NCI-H460 (cell line): ENCODE data around the gene NSG1. TPM values are rescaled to one million over a fixed set of nuclear protein-coding genes. Genes with fewer than 3 reads are reported as not detected.
"Not testable (repeated sequence)": the region's sequence is repeated elsewhere in the genome, so short reads cannot be mapped to it uniquely, and the experiment has no call there.

Experiments
- DNase-seq: peaks from one replicate; pipeline ENCODE4 v3.0.0-alpha.2; 2016; ENCODE audit warnings: low read depth; ENCODE audit errors: extremely low read depth
- polyA plus RNA-seq: library from polyadenylated mRNA; depleted of rRNA; stranded (reverse); fragments of >200 nt; gene quantifications from 2 replicates; pipeline ENCODE4 v1.2.3, GENCODE V29; 2014; cell fraction: nucleus; rRNA removed
- total RNA-seq: library from RNA; depleted of rRNA; stranded (reverse); fragments of >200 nt; shearing (Covaris generic); gene quantifications from 2 replicates; pipeline ENCODE4 v1.2.3, GENCODE V29; 2014; rRNA removed

NSG1 gene, protein sequence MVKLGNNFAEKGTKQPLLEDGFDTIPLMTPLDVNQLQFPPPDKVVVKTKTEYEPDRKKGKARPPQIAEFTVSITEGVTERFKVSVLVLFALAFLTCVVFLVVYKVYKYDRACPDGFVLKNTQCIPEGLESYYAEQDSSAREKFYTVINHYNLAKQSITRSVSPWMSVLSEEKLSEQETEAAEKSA
- total RNA-seq: 0.20 TPM in 1 of 2 replicates, not detected in the other
- polyA plus RNA-seq: 0.24 TPM in 1 of 2 replicates, not detected in the other

DNA sequence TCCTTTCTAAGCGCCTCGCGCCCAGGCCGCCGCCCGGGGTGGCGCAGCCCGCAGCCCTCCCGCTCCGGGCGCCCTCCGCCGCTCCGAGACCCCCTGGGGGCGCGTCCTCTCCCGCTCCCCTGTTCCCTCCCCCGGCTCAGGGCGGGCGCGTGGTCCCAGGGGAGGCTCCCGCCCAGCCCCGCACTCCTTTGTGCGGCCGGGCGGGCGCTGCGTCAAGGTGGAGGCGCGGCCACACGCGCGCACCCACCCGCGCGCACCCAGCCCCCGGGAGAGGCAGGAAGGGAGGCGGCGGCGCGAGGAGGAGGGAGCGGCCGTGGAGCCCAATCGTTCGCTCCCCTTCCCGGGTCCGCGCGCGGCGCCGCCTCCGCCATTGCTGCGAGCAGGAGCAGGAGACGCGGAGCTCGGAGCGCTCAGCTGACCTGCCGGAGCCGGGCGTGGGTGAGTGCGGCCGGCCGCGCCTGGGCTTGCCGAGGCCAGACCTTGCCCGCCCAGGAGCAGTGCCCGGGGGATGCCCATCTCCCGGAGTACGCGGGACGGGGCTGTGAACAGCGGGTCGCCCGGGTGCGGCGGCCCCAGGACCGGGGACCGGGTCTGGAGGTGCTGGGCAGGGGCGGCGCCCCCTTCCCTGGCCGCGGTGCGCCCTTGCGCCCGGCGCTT is at the start of gene NSG1:
NSG1 (plus strand) TSS at position 367 of the 657 bp plus-strand sequence. CDS start 528 bp downstream, outside the sequence.
- no peak for DNase-seq

DNA sequence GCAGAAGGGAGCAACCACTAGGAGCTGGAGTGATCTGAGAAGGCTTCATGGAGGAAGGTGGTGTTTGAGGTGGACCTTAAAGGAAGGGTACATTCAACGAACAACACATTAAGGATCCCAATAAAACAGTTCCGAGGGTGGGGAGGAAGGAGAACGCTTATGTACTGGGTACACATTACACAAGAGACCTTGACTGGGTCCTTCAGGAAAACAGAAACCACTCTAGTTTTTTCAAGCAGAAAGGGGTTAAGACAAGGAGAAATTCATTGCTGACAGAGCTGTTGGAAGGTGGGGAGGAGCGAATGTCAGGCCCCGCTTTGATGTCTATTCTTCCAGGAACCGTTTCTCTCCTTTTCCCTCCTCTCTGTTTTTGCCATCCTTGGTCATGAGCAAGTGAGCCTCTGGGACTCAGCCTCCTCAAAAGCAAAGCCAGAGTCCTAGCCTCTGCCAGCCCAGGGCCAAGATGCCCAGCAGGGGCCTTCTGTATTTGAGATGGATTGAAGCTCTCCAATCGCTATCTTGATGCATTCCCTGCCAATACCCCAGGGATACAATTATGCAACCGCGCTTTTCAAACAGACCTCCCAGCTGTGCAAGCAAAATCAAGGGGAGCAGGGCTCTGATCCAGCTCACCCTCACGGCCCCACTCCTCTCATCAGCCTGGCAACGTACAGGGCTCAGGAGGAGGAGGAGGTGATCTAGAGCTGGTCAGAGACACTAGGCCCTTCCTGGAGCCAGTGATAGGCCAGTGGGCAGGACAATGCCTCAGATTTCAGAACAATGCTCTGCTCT is 48.5 kb upstream of the NSG1 start:
- DNase-seq: no peak

DNA sequence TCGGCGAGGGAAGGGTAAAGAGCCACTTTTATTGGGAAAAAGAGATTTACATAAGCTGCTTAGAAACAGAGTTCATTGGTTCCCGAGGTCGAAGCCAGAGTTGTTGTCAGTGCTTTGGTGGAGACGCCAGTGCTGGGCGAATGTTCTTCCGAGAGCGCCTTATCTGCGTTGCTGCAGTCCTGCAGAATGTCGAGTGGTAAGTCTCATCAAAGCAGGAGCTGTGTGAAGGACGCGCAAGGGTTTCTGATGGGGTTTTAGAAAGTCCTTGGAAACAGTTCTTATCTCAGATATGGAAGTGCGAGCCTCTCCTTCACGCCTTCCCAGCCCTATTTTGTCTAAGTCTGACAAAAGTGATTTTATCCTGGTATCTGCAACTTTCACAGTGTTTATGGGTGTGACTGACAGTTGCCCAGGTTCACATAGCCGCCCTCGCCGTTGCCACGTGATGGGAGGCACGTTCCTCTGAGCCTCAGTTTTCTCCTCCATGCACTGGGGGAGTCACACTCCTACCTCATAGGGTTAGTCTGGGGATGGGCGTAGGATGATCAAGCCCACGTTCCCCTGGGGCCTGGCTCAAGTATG is 47.3 kb upstream of the NSG1 start:
- DNase-seq: no peak

DNA sequence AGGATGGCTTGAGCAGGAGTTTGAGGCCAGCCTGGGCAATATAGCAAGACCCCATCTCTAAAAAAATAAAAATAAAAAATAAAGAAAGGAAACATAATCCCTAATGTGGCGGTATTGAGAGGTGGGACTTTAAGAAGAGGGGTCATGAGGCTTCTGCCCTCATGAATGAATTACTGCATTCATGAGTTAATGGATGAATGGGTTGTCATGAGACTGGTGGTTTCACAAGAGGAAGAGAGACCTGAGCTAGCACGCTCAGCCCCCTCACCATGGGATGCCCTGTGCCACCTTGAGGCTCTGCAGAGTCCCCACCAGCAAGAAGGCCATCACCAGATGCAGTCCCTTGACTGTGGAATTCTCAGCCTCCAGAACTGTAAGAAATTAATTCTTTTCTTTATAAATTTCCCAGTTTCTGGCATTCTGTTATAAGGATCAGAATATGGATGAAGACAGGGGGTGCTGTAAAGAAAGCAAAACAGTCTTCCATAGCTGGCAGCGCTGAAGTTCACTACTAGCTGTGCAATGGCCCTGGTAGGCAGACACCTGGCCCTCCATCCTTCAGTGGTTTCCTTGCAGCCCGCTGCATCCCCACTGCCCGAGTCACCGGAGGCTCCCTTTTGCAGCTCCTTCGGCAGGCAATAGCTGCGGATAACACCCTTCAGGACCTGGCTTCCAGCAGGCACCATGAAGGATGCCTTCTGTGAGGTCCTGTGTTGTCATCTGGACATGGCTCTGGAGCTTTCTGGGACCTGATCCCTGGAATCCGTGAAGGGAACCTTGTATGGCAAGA is 44.8 kb upstream of the NSG1 start:
- no peak for DNase-seq

DNA sequence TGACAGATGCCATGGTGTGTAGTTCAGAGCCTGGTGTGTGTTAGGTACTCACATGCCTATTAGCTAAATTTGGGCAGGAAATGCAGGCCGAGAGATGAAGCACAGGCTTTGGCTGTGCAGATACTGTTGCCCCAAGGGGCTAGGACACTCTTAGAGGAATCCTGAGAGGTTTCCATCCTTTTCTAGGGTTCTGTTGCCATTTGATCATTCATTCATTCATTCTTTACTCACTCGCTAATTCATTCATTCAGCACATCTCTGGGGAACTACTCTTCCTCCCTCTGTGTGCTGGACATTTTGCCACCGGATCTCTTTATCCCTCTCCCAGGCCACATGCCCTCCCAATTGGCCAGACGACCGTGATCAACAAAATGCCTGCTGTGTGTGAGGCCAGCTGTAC is 43.9 kb upstream of the NSG1 start:
- DNase-seq: no peak

DNA sequence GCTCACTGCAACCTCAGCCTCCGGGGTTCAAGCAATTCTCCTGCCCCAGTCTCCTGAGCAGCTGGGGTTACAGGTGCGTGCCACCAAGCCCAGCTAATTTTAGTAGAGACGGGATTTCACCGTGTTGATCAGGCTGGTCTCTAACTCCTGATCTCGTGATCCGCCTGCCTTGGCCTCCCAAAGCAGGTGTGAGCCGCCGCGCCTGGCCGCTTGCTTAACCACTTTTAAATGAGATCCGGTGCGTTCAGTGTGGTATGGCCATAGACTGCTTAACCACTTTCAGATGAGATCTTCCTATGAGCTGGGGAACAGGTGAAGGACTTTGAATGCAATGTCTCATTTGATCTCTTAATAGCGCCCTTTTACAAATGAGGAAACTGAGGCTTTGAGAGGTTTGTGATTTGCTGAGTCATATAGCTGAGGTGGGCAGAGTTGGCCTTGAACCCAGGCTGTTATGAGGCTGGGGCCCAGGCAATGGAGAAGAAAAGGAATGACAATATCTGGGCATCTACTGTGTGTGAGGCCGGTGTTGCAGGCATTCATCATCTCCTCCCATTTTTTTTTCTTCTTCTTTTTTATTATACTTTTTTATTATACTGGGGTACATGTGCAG is 41.9 kb upstream of the NSG1 start:
- no peak for DNase-seq

DNA sequence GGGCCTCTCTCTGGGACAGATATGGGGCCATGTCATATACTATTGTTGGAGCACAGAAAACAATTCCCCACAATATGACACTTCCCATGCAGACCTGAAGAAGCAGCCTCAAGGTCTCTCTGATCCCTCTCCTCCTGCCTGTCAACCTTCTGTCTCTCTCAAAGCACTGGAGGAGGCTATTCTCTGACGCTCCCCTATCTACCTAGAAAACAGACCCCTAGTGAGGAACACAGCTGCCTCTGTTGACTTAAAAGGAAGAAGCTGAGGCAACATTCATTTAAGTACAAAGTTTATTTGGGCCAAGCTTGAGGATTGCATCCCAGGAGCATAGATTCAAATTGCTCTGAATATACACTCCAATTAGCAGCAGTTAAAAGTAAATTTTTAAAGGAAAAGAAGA is 39.3 kb upstream of the NSG1 start:
- DNase-seq: no peak

DNA sequence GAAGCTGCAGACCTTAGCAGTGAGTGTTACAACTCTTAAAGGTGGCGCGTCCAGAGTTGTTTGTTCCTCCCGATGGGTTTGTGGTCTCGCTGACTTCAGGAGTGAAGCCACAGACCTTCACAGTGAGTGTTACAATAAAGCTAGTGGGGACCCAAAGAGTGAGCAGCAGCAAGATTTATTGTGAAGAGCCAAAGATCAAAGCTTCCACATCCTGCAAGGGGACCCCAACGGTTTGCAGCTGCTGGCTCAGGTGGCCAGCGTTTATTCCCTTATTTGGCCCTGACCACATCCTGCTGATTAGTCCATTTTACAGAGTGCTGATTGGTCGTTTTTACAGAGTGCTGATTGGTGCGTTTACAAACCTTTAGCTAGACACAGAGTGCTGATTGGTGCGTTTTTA is 38.3 kb upstream of the NSG1 start:
- not testable (repeated sequence) for DNase-seq

DNA sequence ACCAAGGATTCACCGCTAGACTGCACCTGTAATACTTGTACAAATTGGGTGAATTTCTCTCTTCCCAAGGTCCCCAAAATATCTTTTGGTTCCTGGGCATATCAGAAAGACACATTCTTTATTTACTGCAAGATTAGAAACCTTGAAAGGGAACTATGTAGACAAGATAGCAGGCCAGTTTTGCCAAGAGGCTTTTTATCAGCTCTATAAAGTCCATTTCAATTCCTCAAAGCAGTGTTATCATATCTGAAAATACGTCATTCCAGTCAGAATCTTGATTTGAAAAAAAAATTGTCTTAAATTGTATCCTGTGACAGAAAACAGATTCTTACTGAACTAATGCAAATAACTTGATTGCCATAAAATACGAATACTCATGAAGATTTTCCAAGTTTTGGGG is 37.0 kb upstream of the NSG1 start:
- no peak for DNase-seq

DNA sequence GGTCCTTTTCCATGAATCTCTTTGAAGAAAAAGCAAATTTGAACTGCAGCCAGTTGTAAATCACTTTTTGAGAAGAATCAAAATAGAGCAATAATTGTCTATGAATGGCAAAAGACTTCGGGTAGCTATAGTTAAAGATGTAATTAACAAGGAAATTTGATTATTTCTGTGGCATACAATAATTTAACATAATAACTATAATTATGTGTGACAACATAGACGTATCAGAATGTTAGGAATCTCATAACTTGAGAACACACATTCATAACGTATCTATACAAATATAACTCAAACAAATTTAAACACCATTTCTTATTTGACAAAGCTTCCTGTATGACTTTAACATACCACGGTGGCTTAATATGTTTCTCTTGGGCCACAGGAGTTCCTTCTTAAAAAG is 36.0 kb upstream of the NSG1 start:
- no peak for DNase-seq

DNA sequence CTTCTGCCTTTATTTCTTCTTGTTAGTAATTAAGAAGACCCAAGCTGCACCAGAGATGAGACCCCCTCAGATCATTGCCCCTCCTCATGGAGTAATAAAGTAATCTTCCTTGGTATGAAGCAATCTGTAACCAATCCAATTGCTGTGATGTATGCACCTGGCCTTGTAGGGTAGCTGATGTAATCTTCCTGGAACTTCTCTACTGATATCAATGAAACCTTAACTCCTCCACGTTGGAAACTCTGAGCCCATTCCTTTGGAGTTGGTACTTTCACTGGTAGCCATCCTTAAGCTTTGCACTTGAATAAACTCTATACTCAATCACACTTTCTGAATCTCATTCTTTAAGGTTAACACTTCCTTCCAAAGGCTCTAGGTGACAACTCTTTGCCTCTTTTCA is 31.6 kb upstream of the NSG1 start:
- no peak for DNase-seq

DNA sequence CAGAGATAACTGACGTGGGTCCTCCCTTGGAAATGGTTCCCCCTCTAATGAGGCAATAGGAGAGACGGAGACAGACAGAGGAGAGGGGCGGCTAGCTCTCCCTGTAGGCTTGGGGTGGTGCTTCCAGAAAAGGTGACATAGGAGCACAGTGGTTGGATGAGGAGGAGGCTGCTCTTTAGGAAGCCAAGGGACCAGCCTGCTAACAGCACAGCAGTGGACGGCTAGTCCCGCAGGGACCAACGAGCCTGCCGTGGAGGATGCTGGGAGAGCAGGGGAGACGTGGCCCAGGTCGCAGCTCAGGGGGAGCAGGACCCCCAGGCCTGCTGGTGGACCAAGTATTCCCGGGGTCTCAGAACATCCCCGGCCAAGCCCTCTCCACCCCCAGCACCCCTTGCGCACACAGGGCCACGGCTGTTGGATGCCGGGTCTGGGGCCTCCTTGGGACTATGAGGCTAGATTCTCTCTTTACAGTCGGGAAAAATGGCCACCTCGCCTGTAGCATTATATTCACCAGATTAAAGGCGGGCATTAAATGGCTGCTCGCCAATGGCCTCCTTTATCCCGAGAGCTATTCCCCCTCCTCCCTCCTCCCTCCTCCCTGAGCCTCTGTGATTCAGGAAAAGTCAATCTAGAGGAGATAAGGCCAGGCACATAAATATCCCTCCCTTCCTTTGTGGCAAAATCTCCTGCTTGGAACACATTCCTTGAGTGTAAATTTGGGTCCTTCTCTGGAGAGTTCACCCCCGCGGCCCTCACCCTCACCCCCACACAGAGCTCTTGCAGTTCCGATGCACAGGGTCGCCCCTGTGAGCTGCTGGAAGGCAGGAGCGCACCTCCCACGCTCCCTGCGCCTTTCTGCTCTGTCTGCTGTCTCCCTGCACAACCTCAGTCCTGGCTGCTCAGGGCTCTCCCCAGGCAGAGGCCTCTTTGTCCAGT is 30.5 kb upstream of the NSG1 start:
- DNase-seq: no peak

DNA sequence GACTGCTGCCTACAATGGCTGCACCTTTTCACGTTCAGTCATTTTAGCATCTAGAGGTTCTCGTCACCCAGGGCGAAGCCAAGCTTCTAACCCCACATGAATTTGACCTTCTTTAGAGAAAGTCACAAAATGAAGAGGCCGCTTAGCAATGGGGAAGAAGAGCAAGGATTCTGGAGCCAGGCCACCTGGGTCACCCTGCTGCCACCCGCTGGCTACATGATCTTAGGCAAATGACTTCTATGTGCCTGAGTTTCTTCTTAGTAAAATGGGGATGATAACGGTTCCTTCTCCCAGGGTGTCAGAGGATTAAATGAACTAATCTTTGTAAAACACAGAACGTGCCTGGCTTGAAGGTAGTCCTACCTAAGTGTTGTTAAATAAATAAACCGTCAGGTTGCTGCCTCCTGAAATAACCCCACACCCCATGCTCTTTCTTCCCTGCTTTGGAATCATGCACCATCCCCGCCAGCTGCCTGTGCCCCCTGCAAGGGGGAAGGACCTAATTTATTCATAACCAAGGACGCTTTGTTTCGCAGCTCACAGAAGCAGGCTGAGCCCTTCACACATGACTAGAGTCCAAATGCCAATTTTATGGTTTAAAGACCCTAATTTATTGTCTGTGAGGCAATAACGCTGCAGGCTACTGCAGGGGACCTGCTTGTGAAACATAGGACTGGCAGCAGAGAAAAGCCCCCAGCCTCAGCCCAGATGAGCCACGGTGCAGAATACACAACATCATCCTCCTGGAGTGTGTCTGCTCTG is 28.6 kb upstream of the NSG1 start:
- no peak for DNase-seq

DNA sequence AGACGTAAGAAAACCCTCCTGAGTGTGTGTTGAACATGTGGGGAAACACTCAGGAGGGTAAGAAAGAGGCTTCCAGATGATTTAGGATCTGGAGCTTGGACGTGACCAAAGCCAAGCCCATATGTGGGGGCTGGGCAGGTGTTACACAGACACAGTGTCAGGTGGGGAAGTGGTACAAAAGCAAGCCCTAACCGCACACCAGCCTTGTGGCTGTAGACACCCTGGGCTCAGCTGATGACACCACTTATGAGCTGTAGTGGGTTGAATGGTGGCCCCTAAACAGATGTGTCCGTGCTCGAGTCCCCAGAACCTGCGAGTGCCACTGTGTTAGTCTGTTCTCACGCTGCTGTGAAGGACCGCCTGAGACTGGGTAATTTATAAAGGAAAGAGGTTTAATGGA is 25.0 kb upstream of the NSG1 start:
- no peak for DNase-seq

DNA sequence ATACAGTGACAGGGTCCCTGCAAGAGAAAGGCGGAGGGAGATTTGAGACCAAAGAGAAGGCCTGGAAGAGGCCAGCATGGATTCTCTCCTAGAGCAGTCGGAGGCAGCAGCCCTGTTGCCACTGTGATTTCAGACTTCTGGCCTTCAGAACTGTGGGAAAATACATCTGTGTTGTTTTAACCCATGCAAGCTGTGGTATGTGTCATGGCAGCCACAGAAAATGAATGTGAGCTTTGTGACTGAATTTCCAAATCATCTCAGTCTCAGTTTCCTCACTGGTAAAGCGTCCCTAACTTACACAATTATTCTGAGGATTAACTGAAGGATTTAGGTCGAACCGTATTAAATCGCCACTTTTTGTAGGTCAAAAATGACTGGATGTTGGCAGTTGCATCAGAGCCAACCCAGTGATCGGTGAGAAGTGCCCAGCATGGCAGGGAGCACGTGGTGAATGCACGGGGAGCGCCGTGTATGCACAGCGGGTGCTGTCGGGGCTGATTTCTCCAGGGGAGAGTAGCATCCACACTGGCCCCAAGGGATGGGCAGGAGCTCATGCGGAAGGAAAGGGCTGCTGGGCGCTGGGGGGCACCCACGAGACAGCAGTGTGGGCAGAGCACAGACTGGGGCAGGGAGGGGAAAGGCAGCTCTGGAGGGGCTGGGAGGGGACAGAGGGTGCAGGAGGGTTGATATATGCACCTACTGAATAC is 23.8 kb upstream of the NSG1 start:
- no peak for DNase-seq

DNA sequence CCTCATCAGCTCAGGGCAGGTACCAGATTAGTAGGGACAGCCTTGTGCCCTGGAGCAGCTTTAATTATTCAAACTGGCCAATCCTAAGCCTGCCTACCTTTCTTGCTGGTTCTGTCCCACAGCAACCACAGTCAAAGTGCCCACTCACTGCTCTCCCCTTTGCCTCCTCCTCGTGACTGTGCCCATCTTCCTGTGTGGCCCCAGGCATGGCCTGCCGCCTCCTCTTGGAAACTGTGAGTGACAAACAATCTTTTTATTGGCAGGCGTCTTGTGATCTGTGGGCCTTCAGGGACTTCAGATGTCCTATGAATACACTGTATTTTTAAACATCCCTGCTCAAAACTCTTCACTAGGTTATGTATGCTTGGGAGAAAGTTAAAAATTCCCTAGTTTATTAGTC is 22.8 kb upstream of the NSG1 start:
- no peak for DNase-seq

DNA sequence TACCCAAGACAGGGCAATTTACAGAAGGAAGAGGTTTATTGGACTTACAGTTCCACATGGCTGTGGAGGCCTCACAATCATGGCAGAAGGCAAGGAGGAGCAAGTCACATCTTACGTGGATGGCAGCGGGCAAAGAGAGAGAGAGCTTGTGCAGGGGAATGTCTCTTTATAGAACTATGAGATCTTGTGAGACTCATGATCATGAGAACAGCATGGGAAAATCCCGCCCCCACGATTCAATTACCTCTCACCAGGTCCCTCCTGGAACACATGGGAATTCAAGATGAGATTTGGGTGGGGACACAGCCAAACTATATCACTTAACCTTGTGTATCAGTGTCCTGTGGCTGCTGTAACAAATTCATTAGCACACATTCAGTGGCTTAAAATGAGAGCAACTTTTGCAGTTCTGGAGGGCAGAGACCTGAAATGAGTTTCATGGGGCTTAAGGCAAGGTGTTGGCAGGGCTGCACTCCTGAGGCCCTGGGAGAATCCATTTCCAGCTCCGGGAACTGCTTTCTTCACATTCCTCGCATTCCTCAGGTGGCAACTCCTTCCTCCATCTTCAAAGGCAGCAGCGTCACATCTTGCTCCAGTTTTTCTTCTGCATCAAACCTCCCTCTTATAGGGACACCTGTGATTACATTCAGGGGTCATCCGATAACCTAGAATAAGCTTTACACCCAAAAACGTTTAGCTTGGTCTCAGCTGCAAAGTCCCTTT is 22.3 kb upstream of the NSG1 start:
- no peak for DNase-seq
